ENCODE measurements around the gene SCUBE2. TPM values are rescaled to one million over a fixed set of nuclear protein-coding genes. Genes with fewer than 3 reads are reported as not detected.
A peak's percentile ranks its signal among the peaks of the same experiment; 100 is the strongest.

SCUBE2 gene
- total RNA-seq, 1 donor from 2014 or later: 2.5 TPM

DNA sequence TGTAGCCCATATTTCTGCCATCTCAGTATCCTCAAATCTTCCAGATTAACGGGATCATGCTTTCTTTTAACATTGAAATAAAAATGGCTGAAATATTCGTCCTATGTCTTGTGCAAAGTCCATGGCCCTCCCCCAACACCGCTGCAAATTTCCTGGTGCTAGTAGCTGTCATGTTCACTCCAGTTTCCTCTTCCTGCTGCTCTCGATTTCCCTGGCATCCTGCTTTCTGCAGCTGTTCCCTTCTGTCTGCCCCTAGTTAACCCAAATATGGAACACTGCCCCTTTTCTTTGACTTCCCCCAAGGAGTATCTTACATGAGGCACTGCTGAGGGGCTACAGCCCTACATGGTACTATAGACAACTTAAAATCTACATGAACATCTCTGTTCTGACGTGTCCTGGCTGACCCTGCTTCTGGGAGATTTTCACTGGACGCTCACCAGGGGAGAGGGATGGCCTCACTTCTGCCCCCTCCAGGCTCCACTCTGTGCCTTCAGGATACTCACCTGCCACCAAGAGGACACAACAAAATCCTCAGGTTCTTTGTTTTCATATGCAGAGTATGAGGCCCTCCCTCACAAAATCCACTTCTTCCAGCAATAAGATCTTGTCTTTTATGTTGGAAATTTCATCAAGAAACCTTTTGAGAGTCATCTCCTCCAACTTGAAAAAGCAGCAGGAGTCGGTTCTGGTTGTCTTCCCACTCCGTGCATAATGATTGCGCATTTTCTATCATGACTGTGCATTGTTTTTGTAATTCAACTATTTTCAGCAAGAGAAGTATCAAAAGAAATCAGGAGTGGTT is 29.5 kb upstream of the SCUBE2 start:
- peak; percentile 66 for DNase-seq
- H3K9me3 Mint-ChIP-seq (ENCODE audit: unreplicated experiment): peaks cover 3% of the 10 kb centered on the region
- H3K36me3 Mint-ChIP-seq (ENCODE audit: unreplicated experiment): no peaks in the 10 kb centered on the region
- H3K27me3 Mint-ChIP-seq (ENCODE audit: unreplicated experiment): no peaks in the 10 kb centered on the region
- H3K27ac Mint-ChIP-seq (ENCODE audit: unreplicated experiment): peak overlapping the region; percentile 70
- TF ChIP-seq, protein P1, sequence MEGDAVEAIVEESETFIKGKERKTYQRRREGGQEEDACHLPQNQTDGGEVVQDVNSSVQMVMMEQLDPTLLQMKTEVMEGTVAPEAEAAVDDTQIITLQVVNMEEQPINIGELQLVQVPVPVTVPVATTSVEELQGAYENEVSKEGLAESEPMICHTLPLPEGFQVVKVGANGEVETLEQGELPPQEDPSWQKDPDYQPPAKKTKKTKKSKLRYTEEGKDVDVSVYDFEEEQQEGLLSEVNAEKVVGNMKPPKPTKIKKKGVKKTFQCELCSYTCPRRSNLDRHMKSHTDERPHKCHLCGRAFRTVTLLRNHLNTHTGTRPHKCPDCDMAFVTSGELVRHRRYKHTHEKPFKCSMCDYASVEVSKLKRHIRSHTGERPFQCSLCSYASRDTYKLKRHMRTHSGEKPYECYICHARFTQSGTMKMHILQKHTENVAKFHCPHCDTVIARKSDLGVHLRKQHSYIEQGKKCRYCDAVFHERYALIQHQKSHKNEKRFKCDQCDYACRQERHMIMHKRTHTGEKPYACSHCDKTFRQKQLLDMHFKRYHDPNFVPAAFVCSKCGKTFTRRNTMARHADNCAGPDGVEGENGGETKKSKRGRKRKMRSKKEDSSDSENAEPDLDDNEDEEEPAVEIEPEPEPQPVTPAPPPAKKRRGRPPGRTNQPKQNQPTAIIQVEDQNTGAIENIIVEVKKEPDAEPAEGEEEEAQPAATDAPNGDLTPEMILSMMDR (IDR thresholded peaks at IDR 0.05; ENCODE audit: partially characterized antibody, unreplicated experiment): peak; percentile 23
- peak overlapping the region; percentile 8 for H3K4me3 Mint-ChIP-seq (ENCODE audit: unreplicated experiment)
- peaks cover 6% of the 10 kb centered on the region for H3K4me1 Mint-ChIP-seq (ENCODE audit: low read depth, unreplicated experiment)

DNA sequence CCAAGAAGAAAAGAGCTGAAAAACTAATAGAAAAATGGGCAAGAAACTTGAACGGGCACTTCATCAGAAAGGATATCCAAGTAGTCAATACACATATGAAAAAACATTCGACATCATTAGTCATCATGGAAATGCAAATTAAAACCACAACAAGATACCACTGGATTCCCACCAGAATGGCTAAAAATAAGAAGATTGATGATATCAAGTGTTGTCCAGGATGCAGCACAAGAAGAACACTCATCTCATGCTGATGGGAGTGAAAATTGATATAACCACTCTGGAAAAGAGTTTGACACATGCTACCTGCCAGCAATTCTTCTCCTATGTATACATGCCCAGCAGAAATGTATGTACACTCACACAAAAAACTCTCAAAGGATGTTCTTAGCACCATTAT is 26.9 kb upstream of the SCUBE2 start:
- Mint-ChIP-seq H3K9me3 (ENCODE audit: unreplicated experiment) (peaks cover 4% of the 10 kb centered on the region), H3K27ac (ENCODE audit: unreplicated experiment) (no peak overlapping the region), H3K27me3 (ENCODE audit: unreplicated experiment) (peaks cover 2% of the 10 kb centered on the region), H3K36me3 (ENCODE audit: unreplicated experiment) (peaks cover 18% of the 10 kb centered on the region), H3K4me3 (ENCODE audit: unreplicated experiment) (no peak overlapping the region), H3K4me1 (ENCODE audit: low read depth, unreplicated experiment) (peaks cover 6% of the 10 kb centered on the region)
- DNase-seq: no peak
- TF ChIP-seq, protein P1 (IDR thresholded peaks at IDR 0.05; ENCODE audit: partially characterized antibody, unreplicated experiment): no peak

DNA sequence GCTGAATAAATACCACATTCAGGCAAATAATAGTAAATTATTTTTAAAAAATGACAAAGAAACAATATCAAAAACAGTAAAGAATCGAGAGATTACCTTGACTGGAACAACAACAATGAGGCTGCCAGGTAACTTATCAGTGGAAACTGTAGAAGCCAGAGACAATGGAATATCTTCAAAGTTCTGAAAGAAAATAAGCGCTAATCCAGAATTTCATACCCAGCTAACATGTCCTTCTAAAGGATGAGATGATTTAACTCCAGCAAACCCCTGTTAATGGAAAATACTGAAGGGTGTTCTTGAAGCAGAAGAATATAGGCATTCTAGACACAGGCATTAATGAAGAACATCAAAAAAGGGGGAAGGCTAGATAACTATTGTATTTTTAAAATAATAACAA is 20.7 kb upstream of the SCUBE2 start:
- Mint-ChIP-seq H3K27ac (ENCODE audit: unreplicated experiment) (no peak overlapping the region), H3K9me3 (ENCODE audit: unreplicated experiment) (peaks cover 1% of the 10 kb centered on the region), H3K36me3 (ENCODE audit: unreplicated experiment) (peaks cover 30% of the 10 kb centered on the region), H3K27me3 (ENCODE audit: unreplicated experiment) (peaks cover 3% of the 10 kb centered on the region), H3K4me1 (ENCODE audit: low read depth, unreplicated experiment) (no peaks in the 10 kb centered on the region), H3K4me3 (ENCODE audit: unreplicated experiment) (no peak overlapping the region)
- TF ChIP-seq, protein P1 (IDR thresholded peaks at IDR 0.05; ENCODE audit: partially characterized antibody, unreplicated experiment): no peak
- no peak for DNase-seq

DNA sequence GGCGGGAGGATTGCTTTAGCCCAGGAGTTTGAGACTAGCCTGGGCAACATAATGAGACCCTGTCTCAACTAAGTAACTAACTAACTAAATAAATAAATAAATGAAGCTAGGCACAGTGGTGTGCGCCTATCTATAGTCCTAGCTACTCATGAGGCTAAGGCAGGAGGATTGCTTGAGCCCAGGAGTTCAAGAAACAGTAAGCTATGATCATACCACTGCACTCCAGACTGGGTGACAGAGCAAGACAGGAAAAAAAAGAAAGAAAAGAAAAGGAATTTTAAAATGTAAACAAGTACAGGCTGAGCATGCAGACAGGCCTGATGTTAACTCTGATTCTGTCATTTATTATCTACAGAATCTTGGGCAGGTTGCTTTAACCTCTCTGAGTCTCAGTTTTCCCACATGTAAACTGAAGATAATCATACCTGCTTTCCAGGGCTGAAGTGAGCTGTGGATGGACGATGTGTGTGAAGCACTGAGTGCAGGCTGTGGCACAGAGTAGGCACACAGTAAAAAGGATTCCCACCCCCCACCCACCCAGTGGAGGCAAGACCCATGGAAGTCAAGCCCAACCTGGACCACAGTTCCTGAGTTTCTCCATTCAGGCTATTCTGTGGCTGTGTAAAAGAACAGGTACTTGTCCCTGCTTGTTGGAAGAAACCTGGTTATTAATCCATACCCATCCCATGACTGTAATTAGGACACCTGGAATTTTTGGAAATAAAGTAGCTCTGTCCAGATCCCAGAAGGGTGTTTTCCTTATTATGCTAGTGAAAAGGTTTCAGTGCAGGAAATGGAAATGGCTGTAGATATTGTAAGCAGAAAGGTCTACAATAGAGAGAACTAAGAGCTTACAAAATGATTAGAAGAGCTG is 18.7 kb upstream of the SCUBE2 start:
- Mint-ChIP-seq H3K9me3 (ENCODE audit: unreplicated experiment) (peaks cover 1% of the 10 kb centered on the region), H3K27me3 (ENCODE audit: unreplicated experiment) (peaks cover 3% of the 10 kb centered on the region), H3K27ac (ENCODE audit: unreplicated experiment) (no peak overlapping the region), H3K36me3 (ENCODE audit: unreplicated experiment) (peaks cover 23% of the 10 kb centered on the region), H3K4me3 (ENCODE audit: unreplicated experiment) (no peak overlapping the region), H3K4me1 (ENCODE audit: low read depth, unreplicated experiment) (no peaks in the 10 kb centered on the region)
- TF ChIP-seq, protein P1 (IDR thresholded peaks at IDR 0.05; ENCODE audit: partially characterized antibody, unreplicated experiment): no peak
- DNase-seq: no peak
